ENCODE measurements around the gene SNX20. TPM values are rescaled to one million over a fixed set of nuclear protein-coding genes. Genes with fewer than 3 reads are reported as not detected.

The SNX20 gene
- total RNA-seq, 1 experiment from 2014 or later, result not detected

GRCh38 chr16:50669741-50670140 lies 11.4 kb downstream of the SNX20 start:
- peaks cover 8 to 17% (median 12%) of the 10 kb centered on the region in 3 experiments for H3K36me3 Mint-ChIP-seq (ENCODE audit: insufficient read depth in 1 of 3, low read depth in 3 of 3)
- no peak overlapping the region for H3K14ac ChIP-seq (ENCODE audit: insufficient read depth, low read length)
- no peak overlapping the region for H3K4me3 Mint-ChIP-seq
- H3K23ac ChIP-seq (ENCODE audit: insufficient read length, low read depth, low read length), result no peak overlapping the region
- H2BK120ac ChIP-seq (ENCODE audit: low read depth, low read length, poor library complexity, severe bottlenecking), result no peak overlapping the region
- no peak overlapping the region for H2BK20ac ChIP-seq (ENCODE audit: low read depth, low read length, poor library complexity, severe bottlenecking)
- peaks cover 10% of the 10 kb centered on the region for H3K9me3 ChIP-seq (ENCODE audit: control insufficient read depth, low read depth, low read length)
- H3K9me3 Mint-ChIP-seq, result peaks cover 25 to 26% of the 10 kb centered on the region in 2 experiments
- H3K27ac ChIP-seq (ENCODE audit: insufficient read length, low read depth, low read length), result no peak overlapping the region
- no peak overlapping the region for H2BK12ac ChIP-seq (ENCODE audit: insufficient read length, low read depth, low read length)
- H2AK5ac ChIP-seq (ENCODE audit: insufficient read length, low read length), result no peak overlapping the region
- H2BK5ac ChIP-seq (ENCODE audit: insufficient read length, low read length), result no peak overlapping the region
- H3K27me3 Mint-ChIP-seq (ENCODE audit: low read depth), result peaks cover 8% of the 10 kb centered on the region
- no peaks in the 10 kb centered on the region for H4K20me1 ChIP-seq (ENCODE audit: control insufficient read depth, insufficient read depth, insufficient read length)
- no peak overlapping the region for H3K18ac ChIP-seq (ENCODE audit: insufficient read length, low read depth, low read length)
- no peak overlapping the region for H4K8ac ChIP-seq (replicated peaks; ENCODE audit: insufficient read length, low read depth, low read length)
- peaks cover 5% of the 10 kb centered on the region for H3K23me2 ChIP-seq (ENCODE audit: insufficient read length, low read depth, low read length, poor library complexity, severe bottlenecking)
- no CpG with 5 or more reads among the region's 4 CpGs for WGBS (ENCODE audit: extremely low coverage, insufficient read length, low lambda C conversion rate)
- H3K4me2 ChIP-seq (ENCODE audit: insufficient read depth, insufficient read length, low read length), result no peak overlapping the region
- H3K79me1 ChIP-seq (ENCODE audit: insufficient read depth, low read depth, low read length, poor library complexity, severe bottlenecking), result no peaks in the 10 kb centered on the region
- TF ChIP-seq CTCF (conservative IDR thresholded peaks at IDR 0.05), result no peak
- no peak for DNase-seq
- H3K4ac ChIP-seq (ENCODE audit: low read depth, low read length), result no peak overlapping the region
- no peak overlapping the region for H2BK15ac ChIP-seq (ENCODE audit: low read depth, low read length)
- no peak overlapping the region for H3K56ac ChIP-seq (ENCODE audit: insufficient read length, low read depth, low read length)
- no peak overlapping the region for H3K9ac ChIP-seq (ENCODE audit: extremely low read depth, insufficient read length, low read length)
- H3K4me1 ChIP-seq (ENCODE audit: insufficient read depth, low read length), result no peaks in the 10 kb centered on the region
- H3K4me1 Mint-ChIP-seq, result peaks cover 7 to 18% of the 10 kb centered on the region in 2 experiments; a peak in 3 of 4 replicates
- H4K5ac ChIP-seq (ENCODE audit: insufficient read length, low read depth, low read length), result no peak overlapping the region
- no peaks in the 10 kb centered on the region for H3K27me3 ChIP-seq (ENCODE audit: insufficient read depth, low read length)
- H4K91ac ChIP-seq (ENCODE audit: insufficient read length, low read depth, low read length), result no peak overlapping the region
- no peak overlapping the region for H3K27ac Mint-ChIP-seq
- no peaks in the 10 kb centered on the region for H3K79me2 ChIP-seq (ENCODE audit: insufficient read depth, low read length)
- H2AFZ ChIP-seq (ENCODE audit: low read length), result no peak overlapping the region
- H3T11ph ChIP-seq (ENCODE audit: low read length), result no peak overlapping the region

Data from H9 (cell line).